GM04504 (cell line): ENCODE data around the gene STEAP3.

Source experiments
- DNase-seq: peaks from one replicate; pipeline ENCODE4 v3.0.0-alpha.2; 2012; ENCODE audit warnings: low read depth

Gene STEAP3, protein sequence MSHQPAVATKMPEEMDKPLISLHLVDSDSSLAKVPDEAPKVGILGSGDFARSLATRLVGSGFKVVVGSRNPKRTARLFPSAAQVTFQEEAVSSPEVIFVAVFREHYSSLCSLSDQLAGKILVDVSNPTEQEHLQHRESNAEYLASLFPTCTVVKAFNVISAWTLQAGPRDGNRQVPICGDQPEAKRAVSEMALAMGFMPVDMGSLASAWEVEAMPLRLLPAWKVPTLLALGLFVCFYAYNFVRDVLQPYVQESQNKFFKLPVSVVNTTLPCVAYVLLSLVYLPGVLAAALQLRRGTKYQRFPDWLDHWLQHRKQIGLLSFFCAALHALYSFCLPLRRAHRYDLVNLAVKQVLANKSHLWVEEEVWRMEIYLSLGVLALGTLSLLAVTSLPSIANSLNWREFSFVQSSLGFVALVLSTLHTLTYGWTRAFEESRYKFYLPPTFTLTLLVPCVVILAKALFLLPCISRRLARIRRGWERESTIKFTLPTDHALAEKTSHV

DNA sequence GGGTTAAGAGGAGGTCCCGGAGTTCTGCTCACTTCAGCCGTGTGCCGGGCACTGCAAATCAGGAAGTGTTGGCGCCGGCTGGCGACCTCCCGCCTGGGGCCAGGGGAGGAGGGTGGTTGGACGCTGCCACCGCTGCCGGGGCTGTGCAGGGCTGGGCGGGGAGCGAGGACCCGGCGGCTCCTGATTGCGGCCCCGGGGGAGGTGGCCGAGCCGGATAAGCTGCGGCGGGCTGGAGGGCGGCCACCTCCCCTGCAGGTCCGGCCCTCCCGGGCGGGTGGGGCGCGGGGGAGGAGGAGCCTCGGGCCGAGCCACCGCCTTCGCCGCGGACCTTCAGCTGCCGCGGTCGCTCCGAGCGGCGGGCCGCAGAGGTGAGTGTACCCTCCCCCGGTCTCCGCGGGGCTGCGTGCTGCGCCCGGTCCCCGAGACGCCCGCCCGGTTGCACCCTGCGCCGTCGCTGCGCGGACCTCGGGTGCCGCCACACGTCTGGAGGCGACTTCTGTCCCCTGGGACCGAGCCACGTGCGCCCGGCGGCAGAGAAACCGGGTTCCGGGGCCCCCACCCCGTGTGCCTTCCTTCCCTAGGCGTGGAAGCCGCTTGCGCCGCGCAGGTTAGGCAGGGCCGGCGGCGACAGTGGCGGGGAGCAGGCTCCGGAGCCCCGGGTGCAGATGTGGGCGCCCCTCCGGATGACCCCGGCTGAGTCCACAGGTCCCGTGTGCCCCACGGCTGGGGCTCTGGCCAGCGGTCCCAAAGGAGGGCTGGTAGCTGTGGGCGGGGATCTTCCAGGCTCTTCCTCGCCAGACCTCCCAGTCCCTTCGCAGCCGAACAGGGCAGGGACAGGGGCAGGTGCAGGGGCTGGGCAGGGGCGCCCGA, at the start of gene STEAP3:
Gene STEAP3 (plus strand): TSS at position 314 of the 870 bp plus-strand sequence. CDS start 7,179 bp downstream, outside the sequence.
- DNase-seq = no peak

- DNase-seq = no peak
These were observed 49.2 kb upstream of the STEAP3 start for GRCh38 chr2:119174216-119174992.

DNA sequence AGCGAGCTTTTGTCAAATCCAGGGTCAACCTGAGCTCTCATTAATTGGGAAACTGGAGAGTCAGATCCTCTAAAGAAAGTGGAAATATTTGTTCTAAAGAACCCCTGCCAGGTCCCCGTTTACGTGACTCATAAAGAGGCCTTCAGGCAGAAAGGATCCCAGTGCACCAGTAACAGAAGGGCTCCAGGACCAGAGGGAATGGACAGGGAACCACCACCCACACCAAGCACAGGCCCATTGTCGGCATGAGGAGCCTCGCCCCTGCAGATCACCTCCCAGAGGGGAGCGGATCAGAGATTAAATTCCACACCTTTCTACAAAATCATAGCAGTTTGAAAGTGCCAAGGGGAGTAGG, 48.7 kb upstream of the STEAP3 start:
- no peak for DNase-seq

- DNase-seq = no peak
These were observed 48.1 kb upstream of the STEAP3 start for GRCh38 chr2:119175517-119175916.

GRCh38 chr2:119177171-119177837, 46.3 kb upstream of the STEAP3 start:
- no peak for DNase-seq

DNA sequence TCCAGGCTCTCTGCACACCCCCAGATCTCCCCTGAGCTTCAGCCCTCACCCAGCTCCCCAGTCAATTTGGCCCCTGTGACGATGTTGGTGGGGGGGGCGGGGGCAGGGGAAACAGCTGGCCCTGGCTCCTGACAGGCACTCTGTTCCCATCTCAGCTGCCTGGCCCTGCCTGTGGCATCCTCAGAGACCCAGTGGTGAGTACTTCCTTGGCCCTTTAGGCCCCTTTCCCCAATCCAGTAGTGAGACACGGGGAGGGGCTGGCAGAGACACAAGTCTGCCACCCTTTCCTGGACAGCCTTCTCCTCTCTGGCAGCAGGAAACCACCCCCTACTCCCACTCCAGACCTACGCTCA, 45.8 kb upstream of the STEAP3 start:
- DNase-seq = no peak

- no peak for DNase-seq
These were observed 44.9 kb upstream of the STEAP3 start for GRCh38 chr2:119178776-119179175.

DNA sequence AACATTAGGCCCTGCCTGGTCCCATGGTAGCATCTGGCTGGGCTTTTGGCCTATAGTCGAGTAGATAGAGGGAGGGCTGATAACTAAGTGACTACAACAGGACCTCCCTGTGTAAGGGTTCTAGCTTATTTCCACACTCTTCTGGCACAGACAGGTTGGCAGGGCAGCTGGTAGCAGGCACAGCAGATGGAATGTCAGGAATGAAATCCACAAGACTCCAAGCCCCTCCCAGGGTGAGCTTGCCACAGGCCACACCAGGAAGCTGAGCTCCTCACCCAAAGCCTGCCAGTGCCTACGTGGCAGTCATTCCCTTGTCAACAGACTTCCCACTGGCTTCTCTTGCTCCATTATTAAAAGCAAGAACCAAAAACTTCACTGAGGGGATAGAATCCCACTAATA, 44.4 kb upstream of the STEAP3 start:
- DNase-seq = no peak

DNA sequence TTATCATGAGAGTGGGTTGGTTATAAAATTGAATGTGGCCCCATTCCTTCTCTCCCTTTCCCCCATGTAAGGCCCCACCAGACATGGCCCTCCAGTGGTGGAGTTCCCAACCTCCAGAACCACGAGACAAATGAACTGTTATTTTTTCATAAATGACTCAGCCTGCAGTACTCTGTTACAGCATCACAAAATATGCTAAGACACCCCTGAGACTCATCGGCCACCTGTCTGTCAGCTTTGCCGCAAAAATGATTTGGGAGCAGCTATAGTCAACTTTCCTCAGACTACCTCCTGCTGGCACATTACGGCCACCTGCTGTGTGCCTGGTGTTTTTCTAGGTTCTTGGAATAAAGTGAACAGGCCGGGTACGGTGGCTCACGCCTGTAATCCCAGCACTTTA, 43.6 kb upstream of the STEAP3 start:
- DNase-seq = no peak

DNA sequence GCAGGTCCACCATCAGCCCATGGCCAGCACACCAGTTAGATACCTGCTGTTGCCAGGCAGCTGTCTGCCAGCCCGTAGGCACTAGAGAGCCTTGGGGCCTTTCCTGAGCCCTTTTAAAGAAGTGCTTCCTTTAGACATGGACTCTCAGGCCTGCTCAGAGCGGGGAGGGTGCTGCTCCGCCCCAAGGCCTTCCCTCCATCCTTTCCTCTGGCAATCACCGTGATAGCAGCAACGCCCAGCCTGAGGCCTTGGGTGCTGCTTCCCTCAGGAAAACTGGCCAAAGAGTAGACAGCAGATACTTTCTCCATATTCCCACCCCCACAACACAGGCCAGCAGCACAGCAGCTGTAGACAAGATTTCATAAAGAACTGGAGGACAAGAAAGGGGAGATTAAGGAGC, 42.7 kb upstream of the STEAP3 start:
- DNase-seq = no peak

GRCh38 chr2:119181391-119181790, 42.2 kb upstream of the STEAP3 start:
- DNase-seq = no peak

GRCh38 chr2:119181791-119182445, 41.7 kb upstream of the STEAP3 start:
- DNase-seq = no peak

DNA sequence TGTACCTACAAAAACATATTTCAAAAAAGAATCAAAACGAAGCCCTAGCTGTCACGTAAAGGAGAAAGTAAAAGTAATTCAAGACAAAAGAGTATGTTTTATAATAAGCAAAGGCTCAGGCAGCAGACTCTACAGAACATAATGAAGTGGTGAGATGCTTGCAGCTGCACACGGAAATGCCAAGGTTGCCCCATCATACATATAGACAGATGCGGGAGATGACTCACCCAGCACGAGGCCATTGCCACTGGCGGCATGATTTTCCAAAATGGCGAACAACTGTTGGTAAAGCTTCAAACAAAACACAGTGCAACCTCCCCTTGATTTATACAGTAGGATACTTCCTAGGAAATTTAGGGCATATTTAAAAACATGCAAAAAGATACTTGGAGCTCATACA, 39.1 kb upstream of the STEAP3 start:
- no peak for DNase-seq

- DNase-seq = no peak
These were observed 33.1 kb upstream of the STEAP3 start for GRCh38 chr2:119190321-119191111.

DNA sequence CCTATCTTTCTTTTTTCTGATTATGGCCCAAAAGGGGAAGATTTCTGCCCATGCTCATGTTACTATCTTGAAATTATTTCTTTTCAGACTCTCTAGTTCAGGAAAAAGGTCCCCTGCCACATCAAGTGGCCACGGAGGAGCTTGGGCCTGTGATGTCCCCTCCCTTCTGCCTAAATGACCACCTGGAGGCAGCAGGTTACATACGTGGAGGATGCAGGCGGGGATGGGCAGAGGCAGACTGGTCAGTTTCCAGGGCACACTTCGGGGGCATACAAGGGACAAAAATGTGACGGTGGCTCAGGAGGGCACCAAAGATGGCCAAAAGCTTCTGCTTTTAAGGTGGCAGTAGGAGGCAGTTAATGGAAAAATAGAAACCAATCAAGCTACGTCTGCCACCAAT, 30.7 kb upstream of the STEAP3 start:
- DNase-seq = no peak

DNA sequence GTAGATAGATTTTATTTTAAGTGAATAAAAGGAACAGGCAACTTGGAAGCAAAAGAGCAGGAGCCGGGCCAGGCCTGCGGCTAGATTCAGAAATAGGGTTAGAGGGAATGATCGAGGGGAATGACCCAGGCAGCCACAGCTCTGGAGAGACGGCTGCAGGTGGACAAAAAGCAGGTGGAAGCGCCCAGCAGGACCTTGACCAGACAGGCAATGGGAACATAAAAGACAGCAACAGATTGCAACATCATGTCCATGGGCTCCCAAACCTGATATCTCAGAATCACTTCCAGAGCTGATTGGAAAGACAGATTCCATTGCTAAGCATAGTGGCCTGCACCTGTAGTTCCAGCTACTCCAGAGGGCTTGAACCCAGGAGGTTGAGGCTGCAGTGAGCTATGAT, 28.6 kb upstream of the STEAP3 start:
- DNase-seq = no peak

GRCh38 chr2:119195887-119196286, 27.7 kb upstream of the STEAP3 start:
- no peak for DNase-seq

DNA sequence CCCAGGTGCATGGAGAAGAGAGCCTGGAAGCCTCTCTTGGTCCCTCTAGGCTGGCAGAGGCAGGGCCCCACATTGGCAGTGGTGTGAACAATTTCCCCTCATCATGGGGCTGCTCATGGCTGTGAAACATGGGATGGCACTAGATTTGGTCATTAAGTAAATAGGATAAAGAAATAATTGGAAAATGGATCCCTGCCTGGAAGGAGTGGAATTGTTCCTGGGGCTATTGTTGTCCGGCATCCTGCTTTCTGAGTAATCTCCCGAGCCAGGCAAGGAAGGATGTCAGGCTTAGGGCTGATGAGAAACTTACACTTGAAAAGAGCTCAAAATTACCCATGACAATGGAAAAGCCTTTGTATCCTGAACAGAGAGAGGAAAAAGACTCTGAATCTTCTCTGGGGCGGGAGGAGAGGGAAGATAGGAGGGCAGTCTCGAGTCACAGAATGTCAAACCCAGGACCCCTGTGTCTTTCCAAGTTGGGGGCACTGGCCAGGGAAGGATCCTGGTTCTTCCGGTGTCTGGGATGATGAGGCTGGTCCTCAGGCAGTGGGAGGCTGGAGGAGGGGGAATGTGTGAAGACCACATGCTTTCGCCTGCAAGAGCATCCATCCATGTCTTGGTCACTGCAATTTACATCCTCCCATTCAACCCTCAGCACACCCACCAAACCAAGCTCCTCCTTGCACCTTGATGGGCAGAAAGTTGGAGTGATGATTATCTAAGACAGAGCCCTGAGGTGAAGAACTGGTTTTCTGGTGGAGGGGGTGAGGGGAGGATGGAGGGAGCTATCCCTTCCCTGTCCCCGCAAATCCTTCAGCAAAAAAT, 27.1 kb upstream of the STEAP3 start:
- DNase-seq = no peak

GRCh38 chr2:119197126-119197405, 26.6 kb upstream of the STEAP3 start:
- DNase-seq = no peak
